GM21526 (cell line): ENCODE data around the gene CHMP5.

ENCODE experiments used
- ATAC-seq: cut with Tn5 transposase; IDR thresholded peaks from one replicate; pipeline ENCODE4 v1.9.1; 2021; ENCODE audit warnings: moderate library complexity; ENCODE audit not compliant: unreplicated experiment, low FRiP score

Gene CHMP5

DNA sequence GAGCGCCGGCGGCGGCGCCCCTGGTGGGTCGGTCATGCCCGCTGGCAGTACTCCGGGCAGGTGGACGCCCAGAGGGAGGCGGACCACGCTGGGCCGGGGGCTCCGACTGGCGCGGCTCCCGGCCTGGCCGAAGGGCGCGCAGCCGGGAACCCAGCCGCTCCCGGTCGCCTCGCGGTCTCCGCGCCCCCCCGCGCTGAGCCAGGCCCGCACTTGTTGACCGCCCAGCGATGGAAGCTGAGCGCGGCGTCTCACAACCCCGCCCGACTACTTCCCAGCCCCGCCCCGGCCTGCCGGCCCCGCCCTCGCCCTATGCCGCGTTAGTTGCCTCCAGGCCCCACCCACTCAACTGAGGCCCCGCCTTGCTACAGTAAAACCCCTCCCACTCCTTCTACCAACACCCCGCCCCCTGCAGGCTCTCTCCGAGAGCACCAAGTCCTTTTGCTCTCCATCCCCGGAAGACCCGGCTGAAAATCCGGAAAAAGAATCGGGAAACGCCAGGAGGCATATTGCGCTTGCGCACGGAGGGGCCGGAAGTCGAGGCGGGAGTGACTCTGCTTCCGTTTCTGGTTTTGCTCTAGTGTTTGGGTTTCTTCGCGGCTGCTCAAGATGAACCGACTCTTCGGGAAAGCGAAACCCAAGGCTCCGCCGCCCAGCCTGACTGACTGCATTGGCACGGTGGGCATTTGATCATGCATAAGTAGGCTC is at the start of gene CHMP5, which contains the start of gene BAG1:
TSS of gene CHMP5 (plus strand) at position 577 of the 705 bp plus-strand sequence. CDS start at position 607, 30 bp downstream.
TSS of gene BAG1 (minus strand) at position 236 of the 705 bp plus-strand sequence.
- peak; percentile 79 for ATAC-seq

DNA sequence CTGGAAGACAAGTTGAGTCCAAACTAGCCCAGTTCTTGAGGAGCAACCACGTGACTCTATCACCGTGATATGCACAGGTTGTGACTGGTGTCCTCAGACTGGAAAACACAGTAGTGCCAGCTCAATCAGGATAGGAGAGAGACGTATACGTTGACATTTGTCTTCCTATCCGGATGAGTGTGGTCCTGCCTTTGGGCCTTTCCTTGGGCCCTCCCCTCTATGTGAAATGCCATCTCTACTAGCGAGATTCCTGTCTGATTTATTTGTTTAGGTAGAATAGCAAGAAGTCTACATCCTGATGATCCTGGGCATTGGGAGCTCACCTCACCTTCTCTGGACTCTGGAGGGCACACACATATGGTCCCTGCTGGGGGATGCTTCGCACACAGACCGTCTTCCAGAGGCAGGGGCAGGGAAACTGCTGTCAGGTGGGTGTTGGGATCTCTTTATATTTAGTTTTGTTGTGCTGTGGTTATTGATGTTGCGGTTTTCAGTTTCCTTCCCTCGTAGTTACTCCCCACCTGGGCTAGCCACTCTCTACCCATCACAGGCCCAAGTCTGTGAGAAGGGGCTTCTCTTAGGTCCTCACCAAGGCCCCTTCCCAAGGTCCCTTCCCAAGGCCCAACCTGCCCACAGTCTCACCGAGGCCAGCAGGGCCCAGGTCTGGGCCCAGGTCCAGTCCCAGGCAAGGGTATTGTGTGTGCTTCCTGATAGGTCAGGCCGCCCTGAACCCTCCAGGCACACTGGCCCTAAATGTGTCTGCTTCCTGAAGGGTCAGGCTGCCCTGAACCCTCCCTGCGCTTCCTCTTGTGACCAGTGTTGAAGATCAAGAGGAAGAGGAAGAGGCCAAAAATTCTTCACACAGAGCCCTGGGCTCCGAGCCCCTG is 43.9 kb upstream of the CHMP5 start:
- peak; percentile 47 for ATAC-seq

DNA sequence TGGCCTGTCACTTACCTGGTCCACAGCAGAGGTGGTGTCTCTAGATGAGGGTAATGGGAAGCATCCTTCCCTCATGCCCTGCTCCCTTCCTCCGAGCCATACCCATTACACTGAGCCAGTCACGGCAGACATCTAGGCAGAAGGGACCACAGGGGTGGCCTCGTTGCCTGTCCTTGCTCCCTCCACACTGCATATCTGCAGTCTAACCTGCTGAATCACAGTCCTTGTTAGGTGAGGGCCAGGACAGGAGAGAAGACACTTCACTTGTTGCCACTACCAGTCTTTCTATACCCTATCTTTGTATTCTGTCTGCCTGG is 43.3 kb upstream of the CHMP5 start:
- no peak for ATAC-seq

DNA sequence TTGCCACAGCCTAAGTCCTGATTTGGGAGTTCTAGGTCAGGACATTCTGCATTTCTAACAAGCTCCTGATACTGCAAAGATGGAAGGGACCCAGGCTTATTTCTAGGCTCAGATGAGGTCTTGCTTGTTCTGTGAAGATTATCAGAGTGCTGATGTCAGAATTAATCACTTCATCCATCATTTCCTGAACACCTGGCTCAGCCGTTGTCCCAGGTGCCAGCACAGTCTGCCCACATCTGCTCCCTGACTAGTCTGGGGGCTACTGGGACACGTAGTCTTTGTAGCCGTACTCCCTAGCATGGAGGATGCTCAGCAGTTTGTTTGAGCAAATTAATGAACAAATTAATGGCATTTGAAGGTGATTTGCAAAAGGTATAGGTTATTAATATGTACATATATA is 42.8 kb upstream of the CHMP5 start:
- no peak for ATAC-seq

DNA sequence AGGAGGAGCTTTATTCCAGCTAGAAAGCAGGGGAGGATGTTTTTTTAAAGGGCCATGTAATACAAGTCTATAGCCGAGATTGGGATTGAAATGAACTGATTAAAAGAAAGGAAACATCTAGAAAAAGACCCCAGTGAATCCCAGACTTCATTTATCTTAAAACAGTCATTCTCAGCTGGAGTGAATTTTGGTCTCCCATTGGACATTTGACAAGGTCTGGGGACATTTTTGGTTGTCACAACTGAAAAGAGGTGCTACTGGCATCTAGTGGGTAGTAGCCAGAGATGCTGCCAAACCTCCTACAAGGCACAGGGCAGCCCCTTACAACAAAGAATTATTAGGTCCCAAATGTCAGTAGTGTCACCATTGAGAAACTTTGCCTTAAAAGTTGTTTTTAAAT is 41.2 kb upstream of the CHMP5 start:
- ATAC-seq = no peak

DNA sequence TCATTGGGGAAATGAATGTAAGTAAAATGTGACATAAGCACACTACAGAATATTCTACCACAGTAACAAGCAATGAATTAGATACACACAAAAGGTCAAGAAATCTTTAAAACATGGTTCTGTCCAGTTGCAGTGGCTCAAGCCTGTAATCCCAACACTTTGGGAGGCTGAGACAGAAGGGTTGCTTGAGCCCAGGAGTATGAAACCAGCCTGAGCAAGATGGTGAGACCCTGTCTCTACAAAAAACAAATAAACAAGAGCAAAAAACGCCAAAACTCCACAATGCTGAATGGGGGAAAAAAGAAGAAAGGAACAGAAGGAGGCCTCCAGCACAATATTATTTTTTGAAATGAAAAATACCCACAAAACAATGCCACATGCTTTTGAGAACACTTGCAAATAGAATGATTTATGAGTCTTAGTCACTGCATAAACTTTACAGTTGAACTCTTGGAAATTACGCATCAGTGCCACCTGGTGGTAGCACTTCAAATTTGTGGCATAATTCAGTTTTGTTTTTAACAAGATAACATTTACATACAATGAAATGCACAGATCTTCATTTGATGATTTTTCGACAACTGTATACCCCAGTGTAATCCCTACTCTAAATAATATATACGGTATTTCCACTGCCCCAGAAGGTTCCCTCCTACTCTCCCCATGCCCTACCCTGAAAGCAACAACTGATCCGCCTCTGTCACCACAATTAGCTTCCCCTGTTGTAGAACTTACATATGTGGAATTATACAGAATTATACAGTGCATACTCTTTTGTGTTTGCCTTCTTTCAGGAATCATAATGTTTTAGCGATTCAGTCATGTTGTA is 39.3 kb upstream of the CHMP5 start:
- no peak for ATAC-seq

DNA sequence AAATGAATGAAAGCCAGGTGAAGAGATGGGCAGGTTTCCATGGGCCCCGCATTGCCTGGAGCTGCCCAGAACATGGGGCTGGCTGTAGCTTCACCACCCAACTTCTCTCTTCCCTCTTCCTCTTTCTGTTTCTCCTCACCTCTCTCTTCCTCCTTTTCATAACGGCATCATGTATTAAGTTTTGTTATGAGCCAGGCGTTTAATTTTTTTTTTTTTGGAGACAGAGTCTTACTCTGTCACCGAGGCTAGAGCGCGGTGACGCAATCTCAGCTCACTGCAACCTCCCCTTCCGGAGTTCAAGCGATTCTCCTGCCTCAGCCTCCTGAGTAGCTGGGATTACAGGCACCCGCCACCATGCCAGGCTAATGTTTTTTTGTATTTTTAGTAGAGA is 37.8 kb upstream of the CHMP5 start:
- peak; percentile 71 for ATAC-seq

DNA sequence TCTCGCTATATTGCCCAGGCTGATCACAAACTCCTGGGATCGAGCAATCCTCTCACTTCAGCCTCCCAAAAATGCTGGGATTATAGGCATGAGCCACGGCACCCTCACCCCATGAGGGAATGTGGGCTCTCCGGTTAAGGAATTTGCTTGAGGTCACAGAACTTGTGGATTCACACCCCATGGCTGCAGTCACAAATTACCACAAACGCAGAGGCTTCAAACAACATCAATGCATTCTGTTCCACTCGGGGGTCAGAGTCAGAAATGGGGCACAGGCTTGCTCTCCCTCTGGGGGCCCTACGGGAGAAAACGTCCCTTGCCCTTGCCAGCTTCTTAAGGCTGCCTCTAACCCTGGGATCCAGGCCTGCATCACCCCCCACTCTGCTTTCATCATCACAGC is 37.1 kb upstream of the CHMP5 start:
- ATAC-seq = no peak

DNA sequence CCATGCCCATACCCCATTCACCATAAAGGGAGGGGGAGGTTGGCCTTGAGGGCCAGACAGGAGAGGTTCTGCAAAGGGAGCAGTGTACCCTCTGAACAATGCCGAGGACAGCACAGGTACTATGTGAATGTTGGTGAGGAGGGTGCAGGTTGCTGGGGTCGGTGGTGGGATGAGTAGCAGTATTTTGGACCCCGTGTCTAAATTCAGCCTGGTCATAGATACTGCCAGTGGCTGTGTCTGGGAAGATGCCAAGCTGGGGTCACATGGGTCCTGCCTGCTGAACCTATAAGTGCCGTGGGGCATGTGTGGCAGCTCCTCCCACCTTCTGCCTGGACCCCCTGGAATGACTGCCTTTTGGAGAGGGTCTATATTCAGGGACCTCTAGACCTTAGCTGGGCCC is 36.2 kb upstream of the CHMP5 start:
- ATAC-seq = no peak

DNA sequence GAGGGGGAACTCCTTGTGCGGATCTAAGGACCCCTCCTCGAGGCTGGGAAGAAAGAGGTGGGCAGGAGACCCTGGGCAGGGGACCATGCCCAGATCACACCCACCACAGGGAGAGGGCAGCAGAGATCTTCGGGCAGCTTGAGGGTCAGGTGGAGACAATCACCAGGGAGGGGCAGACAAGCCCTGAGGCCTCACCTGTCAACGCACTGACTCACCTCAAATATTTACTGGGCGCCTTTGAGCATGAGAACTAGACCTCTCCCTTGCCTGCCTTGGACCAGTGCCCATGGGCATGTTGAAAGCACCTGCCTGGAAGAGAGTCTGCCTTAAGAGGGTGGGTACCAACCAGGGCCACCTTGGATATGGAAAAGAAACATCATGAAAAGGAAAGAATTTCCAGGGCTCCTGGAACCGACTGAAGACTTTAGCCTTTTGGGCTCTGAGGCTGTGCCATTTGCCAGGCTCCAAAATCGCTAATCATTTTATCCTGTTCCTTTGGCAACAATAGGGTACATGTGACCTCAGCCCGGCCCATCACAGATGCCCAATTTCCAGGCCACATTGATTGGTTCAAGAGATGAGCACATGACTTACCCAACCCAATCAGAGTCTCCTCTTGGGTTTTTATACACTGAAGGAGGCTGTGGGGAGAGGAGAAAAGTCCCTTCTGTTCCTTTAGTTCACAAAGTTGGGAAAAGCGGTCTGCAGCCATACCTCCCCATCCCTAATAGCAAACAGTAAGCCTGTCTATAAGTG is 35.3 kb upstream of the CHMP5 start:
- no peak for ATAC-seq

DNA sequence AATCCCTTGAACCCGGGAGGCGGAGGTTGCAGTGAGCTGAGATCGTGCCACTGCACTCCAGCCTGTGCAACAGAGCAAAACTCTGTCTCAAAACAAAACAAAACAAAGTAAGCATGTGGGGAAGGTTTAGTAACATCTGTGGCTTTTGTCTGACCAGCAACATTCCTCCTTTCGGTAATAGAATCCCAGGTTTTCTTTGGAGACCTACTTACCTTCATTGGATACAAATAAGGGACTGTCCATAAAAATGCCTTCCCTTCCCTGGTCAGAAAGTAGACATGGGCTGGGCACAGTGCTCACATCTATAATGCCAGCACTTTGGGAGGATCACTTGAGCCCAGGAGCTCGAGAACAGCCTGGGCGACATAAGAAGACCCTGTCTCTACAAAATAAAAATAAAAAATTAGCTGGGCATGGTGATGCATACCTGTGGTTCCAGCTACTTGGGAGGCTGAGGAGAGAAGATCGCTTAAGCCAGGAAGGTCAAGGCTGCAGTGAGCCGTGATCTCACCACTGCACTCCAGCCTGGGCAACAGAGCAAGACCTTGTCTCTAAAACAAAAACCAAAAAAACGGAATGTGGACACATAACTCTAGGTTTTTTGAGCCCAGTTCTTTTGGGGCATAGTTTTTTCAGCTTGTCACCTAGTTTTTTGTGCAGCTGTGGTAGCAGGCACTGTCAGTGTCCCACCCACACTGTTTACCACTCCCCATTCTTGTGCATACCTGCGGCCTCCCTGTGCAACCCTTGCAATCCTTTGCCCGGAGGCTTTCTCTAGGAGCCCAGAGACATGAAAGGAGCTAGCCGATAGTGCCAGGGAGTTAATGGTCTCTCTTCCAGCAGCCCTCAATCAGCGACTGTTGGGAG is 33.9 kb upstream of the CHMP5 start:
- no peak for ATAC-seq

DNA sequence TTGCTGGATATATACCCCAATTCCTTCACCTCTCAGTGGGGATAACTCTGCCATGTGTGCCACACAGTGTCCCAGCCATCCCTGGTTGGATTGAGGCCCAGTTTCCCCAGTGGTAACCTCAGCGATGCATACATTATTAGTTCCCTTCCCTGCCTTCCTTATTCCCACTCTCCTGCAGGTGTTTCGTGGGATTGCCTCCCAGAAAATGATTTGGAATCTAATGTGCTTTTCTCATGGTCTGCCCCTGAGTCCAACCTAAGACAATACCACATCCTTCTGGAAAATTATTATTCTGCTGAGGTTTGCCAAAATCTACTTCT is 33.3 kb upstream of the CHMP5 start:
- no peak for ATAC-seq

DNA sequence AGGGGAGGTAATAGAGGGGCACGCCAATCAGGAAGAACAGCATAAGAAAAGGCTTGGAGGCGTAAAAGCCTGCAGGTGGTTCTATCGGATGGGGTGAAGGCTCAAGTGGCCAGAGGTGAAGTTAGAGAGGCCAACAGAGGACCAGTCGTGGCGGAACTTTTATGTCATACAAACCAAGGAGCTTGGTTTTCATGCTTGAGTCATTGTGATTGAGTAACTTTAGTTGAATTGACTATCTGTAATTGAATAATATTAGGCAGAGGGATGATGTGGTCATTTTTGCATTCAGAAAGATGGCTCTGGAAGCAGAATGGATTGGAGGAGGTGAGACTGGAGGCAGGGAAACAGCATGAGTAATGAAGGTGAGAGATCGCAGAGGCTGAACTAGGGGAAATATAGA is 32.0 kb upstream of the CHMP5 start:
- no peak for ATAC-seq

DNA sequence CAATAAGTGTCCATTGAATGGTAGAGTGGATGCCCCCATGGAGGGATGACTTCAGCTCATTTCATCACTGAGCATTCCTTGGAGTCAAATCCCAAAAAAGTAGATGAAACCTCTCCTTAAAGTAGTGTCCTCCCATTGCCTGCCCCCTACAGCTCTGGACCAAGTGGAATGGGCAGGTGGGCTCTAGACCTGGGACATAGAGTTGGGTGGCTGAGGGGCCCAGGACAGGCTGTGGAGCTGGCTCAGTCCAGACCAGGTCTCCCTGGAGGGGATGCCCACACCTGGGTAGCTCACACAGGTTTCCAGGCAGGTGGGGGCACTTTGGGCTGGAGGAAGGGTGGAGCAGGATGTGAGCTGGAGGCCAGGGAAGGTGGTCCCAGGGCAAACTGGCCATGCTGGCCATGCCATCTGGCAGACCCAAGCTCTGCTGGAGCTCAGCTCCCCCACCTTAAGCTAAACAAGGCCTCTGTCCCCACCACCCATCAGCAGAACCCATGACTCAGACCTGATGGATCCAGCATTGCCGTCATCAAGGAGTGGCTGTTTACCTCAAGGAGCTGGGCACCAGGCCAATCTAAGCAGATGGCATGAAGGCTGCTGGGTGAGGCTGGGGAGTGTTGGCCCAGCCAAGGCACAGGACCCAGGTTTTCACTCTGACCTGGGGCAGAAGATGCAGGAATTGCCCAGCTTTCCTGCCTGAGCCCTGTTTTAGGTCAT is 31.1 kb upstream of the CHMP5 start:
- ATAC-seq = no peak

DNA sequence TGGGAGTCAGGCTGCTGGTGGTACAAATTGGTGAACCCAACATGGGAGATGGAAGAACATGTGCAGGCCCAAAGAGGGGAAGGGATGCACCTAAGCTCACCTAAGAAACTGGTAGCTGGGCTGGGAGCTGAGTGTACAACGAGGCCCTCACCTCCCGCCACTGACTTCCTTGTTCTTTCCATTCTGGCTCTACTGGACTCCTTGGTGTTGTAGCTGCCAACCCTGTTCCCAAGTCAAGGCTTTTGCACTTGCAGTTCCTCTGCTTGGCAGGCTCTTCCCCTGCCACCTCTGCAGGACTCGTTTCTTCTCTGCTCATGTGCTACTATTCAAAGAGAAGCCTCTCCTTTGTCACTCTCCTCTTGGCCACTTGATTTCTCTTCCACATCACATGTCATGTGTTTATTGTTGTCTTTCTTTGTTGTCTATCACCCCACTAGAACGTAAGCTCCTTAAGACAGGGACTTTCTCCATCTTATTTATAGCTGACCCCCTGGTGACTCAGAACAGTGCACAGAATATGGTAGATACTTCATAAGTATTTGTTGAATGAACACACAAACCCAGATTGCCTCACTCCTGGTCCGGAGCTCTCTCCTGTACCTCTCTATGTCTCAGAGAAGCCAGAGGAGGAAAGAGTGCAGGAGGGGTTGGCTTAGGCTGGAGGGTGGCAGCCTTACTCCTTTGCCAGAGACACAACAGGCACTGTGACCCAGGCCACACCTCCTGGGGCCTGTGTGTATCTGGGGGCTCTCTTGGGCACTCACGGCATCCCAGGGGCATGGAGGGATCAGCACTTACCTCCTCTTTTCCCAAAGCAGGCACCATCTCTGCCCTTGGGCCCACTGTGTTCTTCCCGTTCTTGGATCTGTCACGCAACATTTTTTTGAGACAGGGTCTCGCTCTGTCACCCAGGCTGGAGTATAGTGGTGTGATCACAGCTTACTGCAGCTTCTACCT is 30.1 kb upstream of the CHMP5 start:
- ATAC-seq = no peak

DNA sequence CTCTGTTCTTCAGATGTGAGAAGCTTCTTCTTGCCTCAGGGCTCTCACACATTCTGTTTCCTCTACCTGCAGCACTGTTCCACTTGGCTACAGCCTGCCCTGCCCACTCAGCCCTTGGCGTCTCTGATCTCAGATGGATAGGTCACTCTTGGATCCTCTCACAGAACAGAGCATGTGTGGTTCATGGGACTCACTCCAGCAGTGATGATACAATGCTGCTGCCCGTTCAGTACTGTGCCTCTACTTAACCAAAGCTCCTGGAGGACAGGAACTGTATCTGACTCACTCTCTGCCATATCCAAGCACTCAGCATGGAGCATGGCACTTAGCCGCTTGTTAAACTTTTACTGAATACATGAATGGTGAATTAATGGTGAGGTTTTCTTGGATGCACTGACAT is 28.3 kb upstream of the CHMP5 start:
- no peak for ATAC-seq

DNA sequence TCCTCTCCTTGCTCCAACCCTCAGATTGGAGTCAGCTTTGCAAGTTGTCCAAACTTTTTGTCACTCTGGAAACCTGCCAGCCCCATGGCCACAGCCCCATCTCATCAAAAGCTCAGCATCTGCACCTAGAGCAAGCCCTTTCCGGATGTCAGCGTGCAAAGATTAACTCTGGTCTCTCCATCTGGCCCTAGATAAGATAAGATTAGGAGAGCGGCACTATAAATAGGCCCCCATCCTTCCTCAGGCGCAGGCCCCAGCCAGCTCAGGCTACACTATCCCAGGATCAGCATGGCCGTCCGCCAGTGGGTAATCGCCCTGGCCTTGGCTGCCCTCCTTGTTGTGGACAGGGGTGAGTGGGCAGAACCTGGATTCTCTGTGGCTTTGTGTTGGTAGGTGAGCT is 24.9 kb upstream of the CHMP5 start, which contains the start of gene SPINK4:
TSS of gene SPINK4 (plus strand) at position 247 of the 400 bp plus-strand sequence. CDS start at position 289, 42 bp downstream.
- ATAC-seq = no peak

DNA sequence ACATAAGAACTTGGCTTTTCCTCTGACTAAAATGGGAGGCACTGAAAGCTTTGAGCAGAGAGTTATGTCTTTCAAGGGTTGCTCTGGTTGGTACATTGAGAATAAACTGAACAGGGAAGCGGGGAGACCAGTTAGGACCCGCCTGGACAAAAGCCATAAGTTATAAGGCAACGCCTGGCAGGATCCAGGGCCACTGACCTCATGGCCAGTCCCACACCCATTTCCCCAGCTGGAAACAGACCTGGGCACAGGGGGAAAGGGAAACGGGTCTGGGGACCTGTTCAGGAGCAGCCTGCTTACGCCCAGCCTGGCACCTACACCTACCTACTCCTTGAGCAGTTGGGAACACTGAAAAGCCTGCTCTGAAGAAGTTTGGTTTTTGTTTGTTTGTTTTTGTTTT is 23.6 kb upstream of the CHMP5 start:
- no peak for ATAC-seq
